NCI-H510A (cell line): ENCODE results near the gene CLASP1.

Experiments
- DNase-seq: peaks from one replicate; lab custom pipeline; 2025; lab: John Stamatoyannopoulos, UW

CLASP1 gene

GRCh38 chr2:121427187-121427689 lies 222.0 kb downstream of the CLASP1 start:
- DNase-seq: no peak

DNA sequence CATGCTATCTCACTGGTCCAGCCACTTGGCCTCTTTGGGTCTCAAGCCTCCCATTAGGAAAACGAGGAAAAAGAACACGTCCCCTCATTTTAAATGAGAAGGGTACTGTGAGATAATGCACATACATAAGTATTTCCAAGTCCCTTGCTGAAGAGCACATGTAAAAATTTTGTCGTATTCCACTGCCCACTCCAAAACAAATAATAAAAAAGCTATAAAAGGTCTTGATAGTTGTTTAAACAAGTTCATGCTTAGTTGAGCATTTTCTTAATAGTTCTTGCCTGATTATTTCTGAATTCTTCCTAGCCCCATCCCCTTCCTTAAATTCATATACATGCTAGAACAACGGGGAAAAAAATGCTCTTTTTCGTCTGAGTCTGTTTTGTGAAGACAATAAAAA lies 228.8 kb downstream of the CLASP1 start:
- DNase-seq: no peak

- DNase-seq: no peak
These were observed 230.1 kb downstream of the CLASP1 start for GRCh38 chr2:121419081-121419699.

GRCh38 chr2:121418494-121419058 lies 230.7 kb downstream of the CLASP1 start:
- no peak for DNase-seq

- DNase-seq: no peak
These were observed 231.4 kb downstream of the CLASP1 start for GRCh38 chr2:121417826-121418225.

- DNase-seq: no peak
These were observed 233.5 kb downstream of the CLASP1 start for GRCh38 chr2:121415727-121416126.

DNA sequence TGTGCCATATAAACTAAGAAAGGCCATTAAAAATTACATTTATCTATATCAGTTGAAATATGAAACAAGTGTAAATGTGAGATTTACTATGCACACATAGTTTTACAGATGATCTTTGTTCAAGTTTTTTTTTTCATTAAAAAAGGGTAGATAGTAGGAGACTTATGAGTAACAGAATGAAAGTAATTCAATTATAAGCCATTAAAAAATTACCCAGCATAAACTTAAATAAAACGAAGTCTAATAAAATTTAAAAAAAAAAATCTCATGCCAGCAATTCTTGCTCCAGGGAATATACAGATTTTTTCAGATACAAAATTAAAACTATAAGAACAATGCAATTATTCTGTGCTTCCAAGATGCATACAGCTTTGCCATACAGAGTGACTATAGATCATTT lies 236.9 kb downstream of the CLASP1 start:
- no peak for DNase-seq

- no peak for DNase-seq
These were observed 239.3 kb downstream of the CLASP1 start for GRCh38 chr2:121409966-121410365.

DNA sequence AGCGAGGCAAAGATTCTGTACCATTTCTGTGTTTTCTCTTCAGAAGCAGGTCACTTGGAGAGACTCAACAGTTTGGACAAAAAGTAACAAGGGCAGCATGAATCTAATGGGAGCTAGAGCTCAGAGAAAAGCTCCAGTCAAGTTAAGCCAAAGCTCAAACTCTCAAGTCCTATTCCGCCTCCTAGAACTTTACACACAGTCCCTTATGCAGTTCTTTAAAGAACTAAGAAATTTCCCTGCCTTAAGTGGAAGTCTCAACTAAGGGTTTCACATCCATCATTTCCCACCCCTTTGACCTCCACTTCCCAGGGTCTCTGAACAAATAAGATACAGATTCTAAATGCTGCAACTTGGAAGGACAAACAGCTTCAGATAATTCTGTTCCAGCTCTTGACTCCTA lies 239.9 kb downstream of the CLASP1 start:
- DNase-seq: no peak

DNA sequence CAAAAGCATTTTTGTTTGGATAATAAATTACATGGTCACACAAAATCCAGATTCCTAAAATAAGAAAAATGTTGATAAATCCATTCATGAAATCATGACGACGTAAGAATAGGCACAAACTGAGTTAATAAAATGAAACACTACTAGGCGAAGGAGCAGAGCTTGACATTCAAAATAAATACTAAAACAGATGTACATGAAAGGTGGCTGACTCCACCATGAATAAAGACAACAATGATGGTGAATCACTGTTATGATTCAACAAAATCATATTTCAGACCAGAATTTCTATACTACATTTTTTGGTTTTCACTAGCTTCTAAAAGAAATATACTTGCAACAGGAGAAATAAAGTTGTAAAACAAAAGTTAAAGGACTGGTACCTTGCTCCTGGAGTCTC lies 240.6 kb downstream of the CLASP1 start:
- no peak for DNase-seq

DNA sequence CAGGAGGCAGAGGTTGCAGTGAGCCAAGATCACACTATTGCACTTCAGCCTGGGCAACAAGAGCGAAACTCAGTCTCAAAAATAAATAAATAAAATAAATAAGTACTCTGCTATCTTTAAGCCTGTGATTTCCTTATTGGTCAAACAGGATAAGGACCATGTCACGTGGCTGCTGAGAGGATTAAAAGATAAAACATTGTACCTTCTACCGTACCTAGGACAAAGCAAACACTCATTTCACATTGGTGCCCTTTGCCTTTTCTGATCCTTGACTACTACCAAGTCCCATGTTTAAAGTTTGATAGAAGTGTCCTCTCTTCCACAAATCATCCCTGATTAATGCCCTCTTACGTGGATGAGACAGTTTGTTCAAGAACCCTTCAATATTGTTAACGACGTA lies 244.0 kb downstream of the CLASP1 start:
- no peak for DNase-seq

- DNase-seq: no peak
These were observed 249.1 kb downstream of the CLASP1 start for GRCh38 chr2:121400201-121400600.

DNA sequence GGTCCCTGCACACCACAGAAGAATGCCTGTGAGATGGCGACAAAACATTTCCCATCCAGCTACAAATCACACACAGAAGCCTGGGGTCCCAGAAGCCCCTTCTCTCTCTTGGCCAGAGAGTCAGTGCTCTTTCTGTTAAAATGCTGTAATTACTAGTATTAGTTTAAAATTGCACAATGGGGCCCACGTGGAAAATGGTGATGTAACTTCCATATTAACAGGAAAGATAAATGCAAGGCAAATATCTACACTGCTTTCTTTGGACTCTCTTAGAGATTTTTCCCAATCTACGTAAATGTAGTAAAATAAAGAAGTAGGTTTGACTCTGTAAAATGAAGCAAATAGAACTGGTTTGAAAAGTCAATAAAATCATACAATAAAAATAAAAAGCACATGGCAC lies 250.4 kb downstream of the CLASP1 start:
- DNase-seq: no peak

DNA sequence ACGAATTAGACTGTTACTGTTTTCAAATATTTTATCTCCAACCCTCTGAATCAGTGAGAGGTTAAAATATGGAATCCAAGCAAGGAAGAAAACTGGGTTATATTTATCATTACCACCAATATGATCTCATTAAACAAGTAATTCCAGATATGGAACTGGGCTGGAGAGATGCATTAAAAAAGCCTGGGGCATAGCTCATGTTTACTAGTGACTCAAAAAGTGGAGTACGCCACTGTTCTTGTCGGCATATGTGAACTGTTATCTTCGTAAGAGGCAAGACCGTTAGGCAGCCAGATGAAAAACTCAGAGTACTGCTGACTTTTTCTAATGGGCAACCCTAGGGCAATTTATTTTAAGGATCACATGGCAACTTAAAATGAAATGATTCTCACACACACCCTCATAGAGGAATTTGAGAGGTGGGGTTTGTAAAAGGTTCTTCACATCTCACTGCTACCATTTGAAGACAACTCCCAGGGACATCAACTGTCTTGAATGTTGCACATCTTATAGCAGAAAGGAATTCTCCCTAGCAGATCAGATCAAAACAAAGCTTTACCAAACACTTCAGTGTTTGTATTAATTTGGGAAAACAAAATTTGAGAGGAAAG lies 259.1 kb downstream of the CLASP1 start:
- DNase-seq: no peak

GRCh38 chr2:121388371-121388770 lies 260.9 kb downstream of the CLASP1 start:
- no peak for DNase-seq

- no peak for DNase-seq
These were observed 261.5 kb downstream of the CLASP1 start for GRCh38 chr2:121387591-121388325.

DNA sequence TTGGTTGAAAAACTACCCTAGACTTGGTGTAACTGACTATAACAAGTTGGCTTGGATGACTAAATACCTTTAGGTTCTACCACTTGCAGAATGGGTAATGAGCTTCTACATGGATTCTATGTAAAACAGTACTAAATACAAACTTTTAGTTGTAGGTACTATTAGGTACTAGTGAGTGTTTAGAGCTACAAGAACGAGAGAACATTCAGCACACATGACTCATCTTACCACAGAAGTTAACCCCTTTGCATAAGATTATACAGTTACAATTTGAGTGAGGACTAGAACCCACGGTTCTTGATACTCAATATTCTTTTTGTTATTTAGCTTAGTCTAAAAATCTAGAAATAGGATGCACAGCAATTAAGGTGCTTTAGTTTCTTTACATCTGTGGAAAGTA lies 262.6 kb downstream of the CLASP1 start:
- DNase-seq: no peak

GRCh38 chr2:121386102-121386501 lies 263.2 kb downstream of the CLASP1 start:
- DNase-seq: no peak

DNA sequence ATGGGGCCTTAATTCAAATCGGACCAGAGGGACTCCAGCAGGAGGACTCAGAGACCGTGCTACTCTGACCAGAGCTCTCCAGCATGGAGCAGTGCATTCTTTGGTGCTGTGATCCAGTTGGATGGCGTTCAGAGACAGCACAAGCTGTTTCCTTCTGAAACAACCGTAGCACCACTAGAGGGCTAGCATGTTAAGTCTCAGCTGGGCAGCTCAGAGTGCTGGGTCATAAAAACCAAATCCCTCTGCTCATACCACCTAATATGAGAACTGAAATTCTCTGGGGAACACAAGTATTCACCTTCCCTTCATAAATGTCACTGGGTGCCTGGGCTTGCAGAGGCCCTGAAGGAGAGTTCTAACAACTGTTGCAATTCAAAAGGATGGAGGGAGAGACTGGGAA lies 266.5 kb downstream of the CLASP1 start:
- DNase-seq: no peak

DNA sequence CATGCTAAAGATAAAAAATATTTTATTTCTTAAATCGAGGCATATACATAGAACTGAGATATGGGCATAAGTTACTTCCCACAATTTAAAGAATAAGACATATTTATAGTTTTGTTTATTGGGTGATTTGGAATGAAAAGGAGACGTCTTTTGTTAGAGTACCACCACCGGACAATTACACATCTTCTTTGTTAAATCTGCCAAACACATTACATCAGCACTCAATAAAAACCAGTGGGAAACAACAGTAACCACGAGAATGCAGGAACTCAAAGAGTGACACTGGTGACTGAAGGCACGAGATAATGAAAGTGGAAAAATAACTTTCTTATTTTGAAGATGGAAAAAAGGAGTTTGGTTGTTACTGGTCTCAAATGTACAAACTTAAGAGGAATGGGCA lies 271.6 kb downstream of the CLASP1 start:
- DNase-seq: no peak

DNA sequence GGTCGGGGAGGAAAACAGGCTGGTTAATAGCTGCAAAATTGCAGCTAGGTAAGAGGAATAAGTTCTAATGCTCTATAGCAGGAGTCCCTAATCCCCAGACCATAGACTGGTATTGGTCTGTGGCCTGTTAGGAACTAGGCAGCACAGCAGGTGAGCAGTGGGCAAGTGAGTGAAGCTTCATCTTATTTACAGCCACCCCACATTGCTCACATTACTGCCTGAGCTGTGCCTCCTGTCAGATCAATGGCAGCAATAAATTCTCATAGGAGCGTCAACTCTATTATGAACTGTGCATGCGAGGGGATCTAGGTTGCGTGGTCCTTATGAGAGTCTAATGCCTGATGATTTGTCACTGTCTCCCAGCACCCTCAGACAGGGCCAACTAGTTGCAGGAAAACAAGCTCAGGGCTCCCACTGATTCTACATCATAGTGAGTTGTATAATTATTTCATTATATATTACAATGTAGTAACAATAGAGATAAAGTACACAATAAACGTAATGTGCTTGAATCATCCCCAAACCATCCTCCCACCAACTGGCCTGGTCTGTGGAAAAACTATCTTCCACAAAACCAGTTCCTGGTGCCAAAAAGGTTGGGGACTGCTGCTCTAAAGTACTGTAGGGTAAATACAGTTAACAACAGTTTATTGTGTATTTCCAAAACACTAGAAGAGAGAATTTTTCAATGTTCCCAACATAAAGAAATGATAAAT lies 272.6 kb downstream of the CLASP1 start:
- no peak for DNase-seq

GRCh38 chr2:121375621-121376159 lies 273.6 kb downstream of the CLASP1 start:
- DNase-seq: no peak
